HT-29 (cell line): Measurements from ENCODE around the gene TRIM13. TPM values are rescaled to one million over a fixed set of nuclear protein-coding genes. Genes with fewer than 3 reads are reported as not detected.
"Not testable (repeated sequence)": the region's sequence is repeated elsewhere in the genome, so short reads cannot be mapped to it uniquely, and the experiment has no call there.

Experiments
- DNase-seq: peaks from one replicate; pipeline ENCODE4 v3.0.0-alpha.2; 2015; ENCODE audit warnings: low spot score
- small RNA-seq: library from RNA; depleted of rRNA; stranded (forward); fragments of <200 nt; gene quantifications from one replicate; pipeline ENCODE3, GENCODE V24; 2014
- total RNA-seq: library from RNA; depleted of rRNA; stranded (reverse); fragments of >200 nt; shearing (Covaris generic); gene quantifications from 2 replicates; pipeline ENCODE4 v1.2.3, GENCODE V29; 2014; rRNA removed

Gene TRIM13
- total RNA-seq, 1 experiment from 2014 or later: 6.6 TPM

- no peak for DNase-seq
Observed at GRCh38 chr13:50060718-50061117, 63.9 kb downstream of the TRIM13 start.

DNA sequence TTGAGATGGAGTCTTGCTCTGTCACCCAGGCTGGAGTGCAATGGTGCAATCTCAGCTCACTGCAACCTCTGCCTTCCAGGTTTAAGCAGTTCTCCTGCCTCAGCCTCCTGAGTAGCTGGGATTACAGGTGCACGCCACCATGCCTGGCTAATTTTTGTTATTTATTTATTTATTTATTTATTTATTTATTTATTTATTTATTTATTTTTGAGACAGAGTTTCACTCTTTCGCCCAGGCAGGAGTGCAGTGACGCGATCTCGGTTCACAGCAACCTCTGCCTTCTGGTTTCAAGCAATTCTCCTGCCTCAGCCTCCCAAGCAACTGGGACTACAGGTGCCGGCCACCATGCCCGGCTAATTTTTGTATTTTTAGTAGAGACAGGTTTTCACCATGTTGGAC lies 65.5 kb downstream of the TRIM13 start:
- not testable (repeated sequence) for DNase-seq

- no peak for DNase-seq
Observed at GRCh38 chr13:50065712-50066111, 68.9 kb downstream of the TRIM13 start.

Small RNAs within 50 kb of the gene (small RNA-seq; reads per million reads assigned to genes)
- 1.5 reads per million, percentile 55 among the genes with 10 or more reads in this experiment for gene MIR16-1
- not detected for gene MIR3613
- gene RF02105: not detected
- not detected for gene RF02106
- not detected for gene RF02107
- not detected for gene RF02108

Other genes with a start within 250 kb of the TRIM13 start
- 14.5 and 15.5 TPM in 2 replicates for gene KPNA3, start 204.4 kb upstream of the TRIM13 start, total RNA-seq
- gene SPRYD7, start 60.7 kb upstream of the TRIM13 start, total RNA-seq: 4.4 and 4.6 TPM in 2 replicates
- not detected in 2 replicates for gene KCNRG, start 18.4 kb downstream of the TRIM13 start, total RNA-seq